ENCODE results near the gene MYO7B. TPM values are rescaled to one million over a fixed set of nuclear protein-coding genes. Genes with fewer than 3 reads are reported as not detected.

Gene MYO7B
- total RNA-seq, 1 donor: under 0.01 TPM

- Histone ChIP-seq H3K4me2 (ENCODE audit: insufficient read depth, low read length) (no peak overlapping the region), H2AFZ (ENCODE audit: low read length) (no peak overlapping the region), H3K4me3 (ENCODE audit: insufficient read depth, low read length) (no peak overlapping the region), H3K36me3 (ENCODE audit: insufficient read depth, low read length) (no peaks in the 10 kb centered on the region), H3K27me3 (ENCODE audit: insufficient read depth, low read length) (peaks cover 34% of the 10 kb centered on the region), H3K4me1 (ENCODE audit: insufficient read depth, low read length) (peaks cover 4% of the 10 kb centered on the region), H3K27ac (ENCODE audit: low read depth, low read length) (no peak overlapping the region), H3K79me2 (ENCODE audit: insufficient read depth, low read length) (no peaks in the 10 kb centered on the region), H3K9me3 (ENCODE audit: low read depth, low read length) (no peaks in the 10 kb centered on the region), H4K20me1 (ENCODE audit: insufficient read depth, low read length) (peaks cover 6% of the 10 kb centered on the region)
- no peak for DNase-seq (ENCODE audit: insufficient read length, low spot score, missing footprints)
- TF ChIP-seq CTCF (IDR thresholded peaks at IDR 0.05; ENCODE audit: extremely low read depth, low read depth, low read length): no peak
Measured at GRCh38 chr2:127670957-127671290, 135.4 kb downstream of the MYO7B start.

GRCh38 chr2:127671557-127672302, 136.2 kb downstream of the MYO7B start:
- no peaks in the 10 kb centered on the region for H3K79me2 ChIP-seq (ENCODE audit: insufficient read depth, low read length)

GRCh38 chr2:127672341-127673224, 137.1 kb downstream of the MYO7B start:
- peak; percentile 92 for DNase-seq (ENCODE audit: insufficient read length, low spot score, missing footprints)
- no peak overlapping the region for H2AFZ ChIP-seq (ENCODE audit: low read length)
- H3K4me1 ChIP-seq (ENCODE audit: insufficient read depth, low read length): peaks cover 7% of the 10 kb centered on the region
- no peak overlapping the region for H3K4me3 ChIP-seq (ENCODE audit: insufficient read depth, low read length)
- no peaks in the 10 kb centered on the region for H3K9me3 ChIP-seq (ENCODE audit: low read depth, low read length)
- H4K20me1 ChIP-seq (ENCODE audit: insufficient read depth, low read length): peaks cover 2% of the 10 kb centered on the region
- no peak overlapping the region for H3K27ac ChIP-seq (ENCODE audit: low read depth, low read length)
- no peak for TF ChIP-seq CTCF (IDR thresholded peaks at IDR 0.05; ENCODE audit: extremely low read depth, low read depth, low read length)
- H3K79me2 ChIP-seq (ENCODE audit: insufficient read depth, low read length): no peaks in the 10 kb centered on the region
- no peak overlapping the region for H3K4me2 ChIP-seq (ENCODE audit: insufficient read depth, low read length)
- peaks cover 34% of the 10 kb centered on the region for H3K27me3 ChIP-seq (ENCODE audit: insufficient read depth, low read length)
- H3K36me3 ChIP-seq (ENCODE audit: insufficient read depth, low read length): no peaks in the 10 kb centered on the region

More at GRCh38 chr2:127671557-127672302, 136.2 kb downstream of the MYO7B start:
- Histone ChIP-seq H3K4me1 (ENCODE audit: insufficient read depth, low read length) (peaks cover 7% of the 10 kb centered on the region), H3K4me3 (ENCODE audit: insufficient read depth, low read length) (no peak overlapping the region), H3K9me3 (ENCODE audit: low read depth, low read length) (no peaks in the 10 kb centered on the region), H3K27ac (ENCODE audit: low read depth, low read length) (no peak overlapping the region), H4K20me1 (ENCODE audit: insufficient read depth, low read length) (peaks cover 2% of the 10 kb centered on the region), H2AFZ (ENCODE audit: low read length) (no peak overlapping the region), H3K27me3 (ENCODE audit: insufficient read depth, low read length) (peaks cover 33% of the 10 kb centered on the region), H3K4me2 (ENCODE audit: insufficient read depth, low read length) (no peak overlapping the region), H3K36me3 (ENCODE audit: insufficient read depth, low read length) (no peaks in the 10 kb centered on the region)
- peak; percentile 45 for DNase-seq (ENCODE audit: insufficient read length, low spot score, missing footprints)
- TF ChIP-seq CTCF (IDR thresholded peaks at IDR 0.05; ENCODE audit: extremely low read depth, low read depth, low read length): no peak
